ENCODE results near the gene PPP1R10. TPM values are rescaled to one million over a fixed set of nuclear protein-coding genes. Genes with fewer than 3 reads are reported as not detected.
A peak's percentile ranks its signal among the peaks of the same experiment; 100 is the strongest.

PPP1R10 gene
- total and polyA plus RNA-seq, 2 of the 13 experiments (the other 11 are each of a cell fraction or from before 2014, with no cell fraction given), result 26.3 to 38.4 TPM

DNA sequence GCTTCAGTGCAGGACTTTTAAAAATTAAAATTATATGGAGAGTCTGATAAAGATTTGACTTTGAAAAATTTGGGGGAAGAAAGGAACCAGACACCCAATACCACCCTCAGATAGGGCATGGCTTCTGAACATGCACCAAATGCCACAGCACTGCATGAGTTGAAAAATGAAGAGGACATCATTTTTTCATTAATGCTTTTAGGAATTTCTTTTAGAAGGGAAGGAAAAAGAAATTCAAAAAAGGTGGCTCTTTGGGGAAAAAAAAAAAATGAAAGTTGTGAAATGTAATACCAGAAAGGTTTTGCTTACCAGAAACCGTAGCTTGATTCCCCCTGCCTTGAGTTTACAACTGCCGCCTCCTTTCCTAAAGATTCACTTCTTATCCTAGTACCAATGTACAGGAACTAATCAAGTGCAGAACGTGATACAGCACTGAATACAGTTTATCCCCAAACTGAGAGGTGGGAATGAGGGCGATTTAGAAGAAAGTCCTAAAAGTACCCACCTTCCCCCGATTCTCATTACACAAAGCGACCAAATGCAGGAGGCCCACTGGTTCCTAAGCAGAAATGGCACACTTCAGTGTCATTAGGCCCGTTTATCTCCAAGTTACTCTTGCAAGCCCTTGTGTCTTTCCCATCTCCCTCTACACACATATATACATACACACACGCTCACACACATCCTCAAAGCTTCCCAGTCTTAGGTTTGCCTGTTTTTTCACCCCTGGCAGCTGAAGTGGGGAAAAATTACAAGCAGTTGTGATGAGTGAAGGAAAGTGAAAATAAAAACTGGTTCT is 2.8 kb downstream of the PPP1R10 start (continued):
- TF ChIP-seq, protein P1, sequence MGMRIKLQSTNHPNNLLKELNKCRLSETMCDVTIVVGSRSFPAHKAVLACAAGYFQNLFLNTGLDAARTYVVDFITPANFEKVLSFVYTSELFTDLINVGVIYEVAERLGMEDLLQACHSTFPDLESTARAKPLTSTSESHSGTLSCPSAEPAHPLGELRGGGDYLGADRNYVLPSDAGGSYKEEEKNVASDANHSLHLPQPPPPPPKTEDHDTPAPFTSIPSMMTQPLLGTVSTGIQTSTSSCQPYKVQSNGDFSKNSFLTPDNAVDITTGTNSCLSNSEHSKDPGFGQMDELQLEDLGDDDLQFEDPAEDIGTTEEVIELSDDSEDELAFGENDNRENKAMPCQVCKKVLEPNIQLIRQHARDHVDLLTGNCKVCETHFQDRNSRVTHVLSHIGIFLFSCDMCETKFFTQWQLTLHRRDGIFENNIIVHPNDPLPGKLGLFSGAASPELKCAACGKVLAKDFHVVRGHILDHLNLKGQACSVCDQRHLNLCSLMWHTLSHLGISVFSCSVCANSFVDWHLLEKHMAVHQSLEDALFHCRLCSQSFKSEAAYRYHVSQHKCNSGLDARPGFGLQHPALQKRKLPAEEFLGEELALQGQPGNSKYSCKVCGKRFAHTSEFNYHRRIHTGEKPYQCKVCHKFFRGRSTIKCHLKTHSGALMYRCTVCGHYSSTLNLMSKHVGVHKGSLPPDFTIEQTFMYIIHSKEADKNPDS (CRISPR knock-in tag; IDR thresholded peaks at IDR 0.05), result no peak
- TF ChIP-seq RARG (CRISPR knock-in tag; IDR thresholded peaks at IDR 0.05; ENCODE audit: low read depth), result no peak
- no peak for TF ChIP-seq ZKSCAN8 (CRISPR knock-in tag; IDR thresholded peaks at IDR 0.05; ENCODE audit: borderline replicate concordance)
- TF ChIP-seq GTF3A (CRISPR knock-in tag; conservative IDR thresholded peaks at IDR 0.05), result no peak
- TF ChIP-seq GRHL1 (CRISPR knock-in tag; conservative IDR thresholded peaks at IDR 0.05), result no peak
- no peak for TF ChIP-seq ZNF317 (CRISPR knock-in tag; IDR thresholded peaks at IDR 0.05)
- TF ChIP-seq RBM22 (optimal IDR thresholded peaks at IDR 0.05; ENCODE audit: low read length), result peak; percentile 99
- no peak for TF ChIP-seq SP4 (CRISPR knock-in tag; IDR thresholded peaks at IDR 0.05)
- TF ChIP-seq CREBL2 (CRISPR knock-in tag; IDR thresholded peaks at IDR 0.05; ENCODE audit: borderline replicate concordance), result no peak
- TF ChIP-seq ZNF543 (CRISPR knock-in tag; IDR thresholded peaks at IDR 0.05), result no peak
- TF ChIP-seq PREB (CRISPR knock-in tag; IDR thresholded peaks at IDR 0.05), result no peak
- TF ChIP-seq, protein P2, sequence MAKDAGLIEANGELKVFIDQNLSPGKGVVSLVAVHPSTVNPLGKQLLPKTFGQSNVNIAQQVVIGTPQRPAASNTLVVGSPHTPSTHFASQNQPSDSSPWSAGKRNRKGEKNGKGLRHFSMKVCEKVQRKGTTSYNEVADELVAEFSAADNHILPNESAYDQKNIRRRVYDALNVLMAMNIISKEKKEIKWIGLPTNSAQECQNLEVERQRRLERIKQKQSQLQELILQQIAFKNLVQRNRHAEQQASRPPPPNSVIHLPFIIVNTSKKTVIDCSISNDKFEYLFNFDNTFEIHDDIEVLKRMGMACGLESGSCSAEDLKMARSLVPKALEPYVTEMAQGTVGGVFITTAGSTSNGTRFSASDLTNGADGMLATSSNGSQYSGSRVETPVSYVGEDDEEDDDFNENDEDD (CRISPR knock-in tag; IDR thresholded peaks at IDR 0.05; ENCODE audit: borderline replicate concordance), result no peak
- TF ChIP-seq TEAD2 (CRISPR knock-in tag; IDR thresholded peaks at IDR 0.05), result peak; percentile 70; the same call in 1 of the 2 replicates
- no peak for TF ChIP-seq ZNF225 (CRISPR knock-in tag; IDR thresholded peaks at IDR 0.05)
- no peak for TF ChIP-seq DMAP1 (CRISPR knock-in tag; IDR thresholded peaks at IDR 0.05)
- no peak for TF ChIP-seq ZHX2 (IDR thresholded peaks at IDR 0.05; ENCODE audit: low read depth)
- no peak for TF ChIP-seq ZHX2 (CRISPR knock-in tag; IDR thresholded peaks at IDR 0.05; ENCODE audit: borderline replicate concordance)
